Body of pancreas (tissue), 4 donors: ENCODE data around the gene TAF6L.

Experiments
- CTCF ChIP-seq, 7 experiments: fragments of 450-650 bp in 4 of 7; fragments of 200-600 bp in 3 of 7; sonication (generic) in 3 of 7; IDR thresholded peaks; one replicate each; pipeline ENCODE4 v1.5.1; 2016 to 2019; ENCODE audit warnings: antibody characterized with exemption in 7 of 7
- POLR2A ChIP-seq, 3 donors: fragments of 450-650 bp; IDR thresholded peaks; one replicate each; pipeline ENCODE4 v1.6.1; 2016; ENCODE audit warnings: antibody characterized with exemption in 3 of 3, mild to moderate bottlenecking in 2 of 3

GRCh38 chr11:62810748-62811147 lies 39.6 kb downstream of the TAF6L start:
- TF ChIP-seq CTCF (IDR thresholded peaks at IDR 0.05) (no peak), POLR2A (IDR thresholded peaks at IDR 0.05) (no peak)
